Thymus (tissue), 11 donors: Measurements from ENCODE around the gene FGF11. TPM values are rescaled to one million over a fixed set of nuclear protein-coding genes. Genes with fewer than 3 reads are reported as not detected.
A peak's percentile ranks its signal among the peaks of the same experiment; 100 is the strongest.

ENCODE experiments used
- DNase-seq, 9 donors: peaks; one replicate each; pipeline ENCODE4 v3.0.0-alpha.2; 2013; ENCODE audit warnings: low spot score in 9 of 9, low read depth in 6 of 9, missing footprints in 1 of 9
- H3K27ac ChIP-seq, 2 donors: one replicate each; pipeline ENCODE4 v1.5.1; 2013; ENCODE audit warnings: control low read depth in 1 of 2, low read depth in 1 of 2, low read length in 1 of 2, mild to moderate bottlenecking in 1 of 2, moderate library complexity in 1 of 2
- H3K27me3 ChIP-seq, 2 donors: one replicate each; pipeline ENCODE4 v1.5.1; 2013; ENCODE audit warnings: low read length in 1 of 2; ENCODE audit not compliant: control insufficient read depth in 2 of 2, insufficient read depth in 1 of 2
- H3K36me3 ChIP-seq, 2 donors: one replicate each; pipeline ENCODE4 v1.5.1; 2013; ENCODE audit warnings: low read length in 1 of 2, mild to moderate bottlenecking in 1 of 2, moderate library complexity in 1 of 2; ENCODE audit not compliant: control insufficient read depth in 2 of 2, insufficient read depth in 2 of 2
- H3K4me1 ChIP-seq, 2 donors: one replicate each; pipeline ENCODE4 v1.5.1; 2013; ENCODE audit warnings: low read length in 2 of 2; ENCODE audit not compliant: control insufficient read depth in 2 of 2, insufficient read depth in 2 of 2
- H3K4me3 ChIP-seq, 2 donors: one replicate each; pipeline ENCODE4 v1.5.1; 2013; ENCODE audit warnings: low read length in 2 of 2, control low read depth in 1 of 2, mild to moderate bottlenecking in 1 of 2
- H3K9me3 ChIP-seq, 2 donors: one replicate each; pipeline ENCODE4 v1.5.1; 2013; ENCODE audit warnings: low read length in 1 of 2, mild to moderate bottlenecking in 1 of 2; ENCODE audit not compliant: control insufficient read depth in 2 of 2, insufficient read depth in 1 of 2
- WGBS: extraction: QIAGEN DNeasy Blood & Tissue Kit; methylation state at CpG from one replicate; pipeline ENCODE4 v1.1.7; 2013; 5-methylcytosine and 5-hydroxymethylcytosine counted together
- polyA plus RNA-seq: library from polyadenylated mRNA; stranded (reverse); fragments of 200-250 nt; gene quantifications from one replicate; pipeline ENCODE4 v1.2.3, GENCODE V29; 2013
- total RNA-seq: library from RNA; stranded (reverse); fragments of 120-200 nt; gene quantifications from one replicate; pipeline ENCODE4 v1.2.4, GENCODE V29; 2013
- donor health status: healthy.

FGF11 gene
- total and polyA plus RNA-seq, 2 donors, result 5.5 to 5.8 TPM

- Histone ChIP-seq H3K27ac (peak overlapping the region; percentile 55 to 74), H3K27me3 (peaks cover 47 to 60% of the 10 kb centered on the region in 2 donors), H3K4me3 (peak overlapping the region; percentile 39 to 75), H3K4me1 (peaks cover 26 to 58% of the 10 kb centered on the region in 2 donors), H3K9me3 (no peaks in the 10 kb centered on the region), H3K36me3 (no peaks in the 10 kb centered on the region)
- peak in 8 of 9 donors; percentile 43 to 90 (median 76) for DNase-seq
- 21% methylated on average over 92 of the region's 92 CpGs for whole genome bisulfite sequencing
Observed at GRCh38 chr17:7436556-7437368, 2.5 kb upstream of the FGF11 start.

- Histone ChIP-seq H3K9me3 (no peaks in the 10 kb centered on the region), H3K4me1 (peaks cover 26 to 58% of the 10 kb centered on the region in 2 donors), H3K4me3 (peak overlapping the region; percentile 6 to 39), H3K27ac (no peak overlapping the region), H3K27me3 (peaks cover 49 to 66% of the 10 kb centered on the region in 2 donors), H3K36me3 (no peaks in the 10 kb centered on the region)
- no peak for DNase-seq
- WGBS, result 50% methylated on average over 31 of the region's 31 CpGs
Observed at GRCh38 chr17:7437369-7437863, 1.9 kb upstream of the FGF11 start.

- Histone ChIP-seq H3K9me3 (no peaks in the 10 kb centered on the region), H3K27me3 (peaks cover 52 to 73% of the 10 kb centered on the region in 2 donors), H3K27ac (no peak overlapping the region), H3K4me1 (peaks cover 26 to 58% of the 10 kb centered on the region in 2 donors), H3K4me3 (peak overlapping the region; percentile 19 to 43), H3K36me3 (no peaks in the 10 kb centered on the region)
- 12% methylated on average over 48 of the region's 48 CpGs for WGBS
- peak in 3 of 9 donors; percentile 39 to 66 (median 45) for DNase-seq
Observed at GRCh38 chr17:7437950-7438614, 1.2 kb upstream of the FGF11 start.

- Histone ChIP-seq H3K4me3 (peak overlapping the region; percentile 19 to 43), H3K27ac (no peak overlapping the region), H3K4me1 (peaks cover 26 to 58% of the 10 kb centered on the region in 2 donors), H3K9me3 (no peaks in the 10 kb centered on the region), H3K27me3 (peaks cover 56 to 81% of the 10 kb centered on the region in 2 donors), H3K36me3 (no peaks in the 10 kb centered on the region)
- DNase-seq, result no peak
- WGBS, result 50% methylated on average over 11 of the region's 11 CpGs
Observed at GRCh38 chr17:7438656-7439460, 454 bp upstream of the FGF11 start.

GRCh38 chr17:7440113-7440833, 961 bp downstream of the FGF11 start:
- 2% methylated on average over 46 of the region's 46 CpGs for WGBS
- no peak overlapping the region for H3K27ac ChIP-seq
- H3K36me3 ChIP-seq, result no peaks in the 10 kb centered on the region
- H3K27me3 ChIP-seq, result peaks cover 64 to 95% of the 10 kb centered on the region in 2 donors
- H3K4me1 ChIP-seq, result peaks cover 40 to 70% of the 10 kb centered on the region in 2 donors
- peaks cover 0 to 3% of the 10 kb centered on the region in 2 donors for H3K9me3 ChIP-seq
- peak overlapping the region; percentile 25 for H3K4me3 ChIP-seq
- peak in 2 of 9 donors; percentile 21 to 38 for DNase-seq

- peaks cover 0 to 7% of the 10 kb centered on the region in 2 donors for H3K9me3 ChIP-seq
- H3K4me3 ChIP-seq, result peak overlapping the region in 1 of 2 donors; percentile 25
- peaks cover 65 to 99% of the 10 kb centered on the region in 2 donors for H3K27me3 ChIP-seq
- H3K27ac ChIP-seq, result no peak overlapping the region
- H3K4me1 ChIP-seq, result peaks cover 43 to 70% of the 10 kb centered on the region in 2 donors
- 8% methylated on average over 12 of the region's 12 CpGs for WGBS
- H3K36me3 ChIP-seq, result no peaks in the 10 kb centered on the region
- DNase-seq, result peak in 1 of 9 donors; percentile 12
Observed at GRCh38 chr17:7440834-7441195, 1.5 kb downstream of the FGF11 start.

GRCh38 chr17:7441266-7441665, 2.0 kb downstream of the FGF11 start:
- Histone ChIP-seq H3K27me3 (peaks cover 65 to 99% of the 10 kb centered on the region in 2 donors), H3K4me1 (peaks cover 40 to 70% of the 10 kb centered on the region in 2 donors), H3K4me3 (no peak overlapping the region), H3K9me3 (peaks cover 0 to 7% of the 10 kb centered on the region in 2 donors), H3K36me3 (no peaks in the 10 kb centered on the region), H3K27ac (no peak overlapping the region)
- DNase-seq, result no peak
- WGBS, result 93% methylated on average over 7 of the region's 7 CpGs

- Histone ChIP-seq H3K4me1 (peaks cover 31 to 67% of the 10 kb centered on the region in 2 donors), H3K9me3 (peaks cover 0 to 7% of the 10 kb centered on the region in 2 donors), H3K4me3 (no peak overlapping the region), H3K27me3 (peaks cover 72 to 100% of the 10 kb centered on the region in 2 donors), H3K27ac (no peak overlapping the region), H3K36me3 (no peaks in the 10 kb centered on the region)
- DNase-seq, result no peak
- WGBS, result 93% methylated on average over 2 of the region's 2 CpGs
Observed at GRCh38 chr17:7442142-7442541, 2.8 kb downstream of the FGF11 start.
